Islet precursor cell (in vitro differentiated cells): Measurements from ENCODE around the gene OXTR.

Experiments
- DNase-seq: peaks from one replicate; pipeline ENCODE4 v3.0.0-alpha.2; 2018

The OXTR gene

GRCh38 chr3:8769088-8769822 lies at the start of gene OXTR:
OXTR (minus strand) TSS chr3:8769613; CDS start chr3:8768187, 1,426 bp downstream.
- DNase-seq, result peak; percentile 89

DNA sequence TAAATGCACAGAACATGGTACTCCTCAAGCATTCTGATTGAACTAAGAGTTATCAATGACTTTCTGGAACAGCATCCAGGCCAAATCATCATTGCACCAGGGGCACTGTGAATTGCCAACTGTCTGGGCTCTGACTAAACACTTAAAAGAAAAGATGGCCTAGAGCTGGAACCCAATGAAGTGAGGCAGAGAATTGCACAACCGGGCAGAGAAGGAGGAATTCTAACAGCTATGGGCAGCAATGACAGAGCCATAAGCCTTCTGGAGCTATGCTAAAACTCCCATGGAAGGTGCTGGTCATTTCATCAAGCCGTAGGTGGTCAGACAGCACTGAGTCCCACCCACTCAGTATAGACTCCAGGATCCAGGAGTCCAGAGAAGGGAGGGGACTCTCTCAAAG lies 48.1 kb upstream of the OXTR start:
- no peak for DNase-seq

GRCh38 chr3:8816106-8816505 lies 46.7 kb upstream of the OXTR start:
- DNase-seq, result no peak

GRCh38 chr3:8813411-8813810 lies 44.0 kb upstream of the OXTR start:
- DNase-seq, result no peak

- no peak for DNase-seq
Measured at GRCh38 chr3:8810561-8810960, 41.1 kb upstream of the OXTR start.

DNA sequence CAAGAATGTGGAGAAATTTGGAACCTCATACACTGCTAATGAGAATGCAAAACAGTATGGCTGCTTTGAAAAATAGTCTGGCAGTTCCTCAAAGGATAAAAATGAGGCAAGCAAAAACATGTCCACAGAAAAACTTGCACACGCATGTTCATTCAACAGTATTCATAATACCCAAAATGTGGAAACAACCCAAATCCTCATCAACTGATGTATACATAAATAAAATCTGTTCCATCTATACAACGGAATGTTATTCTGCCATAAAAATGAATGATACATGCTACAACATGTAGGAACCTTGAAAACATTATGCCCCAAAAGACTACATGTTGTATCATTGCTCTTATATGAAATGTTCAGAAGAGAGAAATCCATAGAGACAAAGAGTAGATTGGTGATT lies 36.4 kb upstream of the OXTR start:
- DNase-seq, result no peak

- DNase-seq, result no peak
Measured at GRCh38 chr3:8802256-8802655, 32.8 kb upstream of the OXTR start.

DNA sequence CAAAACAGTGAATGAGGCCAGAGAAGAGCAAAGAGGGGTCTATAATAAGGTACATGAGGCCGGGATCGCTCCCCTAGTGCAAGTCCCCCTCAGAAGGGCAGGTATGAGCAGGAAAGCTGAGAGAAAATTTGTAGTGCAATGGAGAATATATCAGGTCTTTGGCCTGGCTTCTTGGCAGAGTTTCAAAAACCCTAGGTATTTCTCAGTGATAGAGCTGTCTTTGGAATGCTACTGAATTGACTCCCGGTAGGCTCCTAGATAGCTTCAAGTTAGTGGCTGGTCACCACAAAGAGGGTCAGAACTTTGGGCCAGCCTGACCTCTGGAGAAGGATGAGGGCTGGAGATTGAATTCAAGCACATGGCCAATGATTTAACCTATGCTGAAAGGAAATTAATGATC lies 30.6 kb upstream of the OXTR start:
- no peak for DNase-seq

DNA sequence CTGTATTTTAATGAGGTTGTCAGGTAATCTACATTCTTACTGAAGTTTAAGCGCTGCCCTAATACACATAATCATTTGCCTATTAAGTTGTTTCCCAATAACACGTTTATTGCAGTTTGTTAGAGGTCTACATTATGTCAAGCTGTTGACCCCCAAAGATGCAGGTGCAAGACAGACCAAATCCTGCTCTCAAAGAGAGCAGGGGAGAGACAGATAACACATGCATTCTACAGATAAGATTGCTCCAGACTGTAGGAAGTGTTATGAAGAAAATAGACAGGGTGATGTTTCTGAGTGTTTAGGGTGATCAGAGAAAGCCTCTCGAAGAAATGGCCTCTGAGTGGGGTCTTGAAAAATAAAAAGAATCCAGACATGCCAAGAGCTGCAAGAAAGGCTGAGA lies 24.8 kb upstream of the OXTR start:
- DNase-seq, result no peak

DNA sequence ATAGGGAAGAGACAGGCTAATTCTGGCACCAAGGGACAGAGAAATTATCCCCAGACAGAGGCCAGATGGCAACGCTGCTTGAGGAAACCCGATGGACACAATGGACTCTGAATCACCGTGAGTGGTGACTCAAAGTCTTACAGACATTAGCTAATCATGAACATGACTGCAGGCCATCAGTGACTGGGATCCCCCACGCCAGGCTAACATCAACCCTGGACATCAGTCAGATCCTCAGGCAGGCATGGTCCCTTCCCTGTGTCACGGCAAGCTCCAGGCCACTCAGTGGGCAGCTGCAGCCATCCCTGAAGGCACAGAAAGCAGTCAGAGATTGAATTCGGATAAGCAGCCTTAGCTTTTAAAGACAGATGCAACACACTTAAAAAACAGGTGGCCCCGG lies 23.8 kb upstream of the OXTR start:
- DNase-seq, result peak; percentile 90

DNA sequence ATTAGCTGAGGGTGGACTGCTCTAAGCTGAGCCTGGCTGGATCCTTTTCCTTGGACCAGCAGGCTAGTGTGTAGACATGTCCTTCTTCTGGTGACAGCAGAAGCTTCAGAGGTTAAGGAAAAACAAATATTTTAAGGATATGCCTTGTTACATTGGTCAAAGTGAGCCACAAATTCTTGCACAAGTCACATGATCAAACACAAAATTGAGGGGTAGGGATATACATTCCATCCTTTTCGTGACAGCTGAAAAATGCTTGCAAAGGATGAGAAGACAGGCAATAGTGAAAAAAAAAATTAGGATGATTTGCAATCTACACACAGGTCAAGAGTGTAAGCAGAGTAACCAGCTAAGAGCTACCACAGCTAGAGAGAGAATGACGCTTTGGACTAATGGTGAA lies 21.1 kb upstream of the OXTR start:
- DNase-seq, result no peak

DNA sequence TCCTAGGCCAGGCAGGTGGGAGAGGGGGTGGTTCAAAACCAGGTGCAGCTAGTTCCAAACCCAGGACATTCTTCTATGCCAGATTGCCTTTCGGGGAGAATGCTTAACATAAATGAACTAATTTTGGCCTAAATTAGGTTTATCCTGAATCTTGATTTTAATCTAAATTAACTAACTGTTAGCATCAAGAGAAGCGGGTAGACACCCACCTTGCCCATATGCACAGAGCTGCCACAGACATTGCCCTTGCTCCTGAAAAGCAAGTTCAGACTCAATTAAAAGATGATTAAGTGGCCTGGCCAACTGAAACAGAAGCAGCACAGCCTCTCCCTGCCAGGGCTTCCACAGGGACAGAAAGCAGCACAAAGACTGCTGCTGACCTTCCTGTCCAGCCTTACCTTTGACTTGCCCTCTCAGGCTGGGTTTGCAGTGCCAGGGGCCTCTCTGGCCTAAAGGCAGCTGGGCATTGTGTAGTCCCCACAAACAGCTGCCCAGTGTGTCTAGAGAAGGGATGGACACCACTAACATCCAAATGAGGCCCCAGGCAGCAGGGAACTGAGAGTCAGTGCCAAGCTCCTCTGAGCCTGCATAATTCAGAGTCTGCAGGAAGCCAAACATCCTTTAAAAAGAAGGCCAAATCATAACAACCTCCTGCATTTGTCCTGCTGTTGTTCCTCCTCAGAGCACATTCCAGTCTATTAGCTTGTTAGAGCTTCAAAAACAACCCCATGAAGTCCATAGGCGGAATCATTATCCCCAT lies 15.4 kb upstream of the OXTR start:
- DNase-seq, result no peak

DNA sequence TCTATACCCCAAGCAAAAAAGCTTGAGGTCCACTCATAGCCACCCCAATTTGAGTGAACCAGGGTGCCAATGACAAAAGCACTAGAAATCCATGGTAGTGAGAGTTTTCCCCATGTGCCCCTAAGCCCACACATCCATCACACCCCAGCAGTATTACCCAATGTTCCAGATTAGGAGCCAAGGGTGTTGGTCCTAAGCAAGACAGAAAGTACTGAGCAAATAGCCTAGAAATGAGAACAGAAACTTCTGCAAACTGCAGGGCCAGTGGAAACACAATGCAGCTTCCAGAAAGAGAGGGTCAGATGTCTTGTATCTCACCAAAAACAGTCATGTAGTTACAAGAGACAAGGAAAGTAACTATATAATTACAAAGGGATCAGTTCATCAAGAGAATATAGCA lies 10.9 kb upstream of the OXTR start:
- no peak for DNase-seq

GRCh38 chr3:8778475-8778874 lies 9.1 kb upstream of the OXTR start:
- DNase-seq, result no peak

GRCh38 chr3:8777978-8778267 lies 8.5 kb upstream of the OXTR start:
- DNase-seq, result no peak

DNA sequence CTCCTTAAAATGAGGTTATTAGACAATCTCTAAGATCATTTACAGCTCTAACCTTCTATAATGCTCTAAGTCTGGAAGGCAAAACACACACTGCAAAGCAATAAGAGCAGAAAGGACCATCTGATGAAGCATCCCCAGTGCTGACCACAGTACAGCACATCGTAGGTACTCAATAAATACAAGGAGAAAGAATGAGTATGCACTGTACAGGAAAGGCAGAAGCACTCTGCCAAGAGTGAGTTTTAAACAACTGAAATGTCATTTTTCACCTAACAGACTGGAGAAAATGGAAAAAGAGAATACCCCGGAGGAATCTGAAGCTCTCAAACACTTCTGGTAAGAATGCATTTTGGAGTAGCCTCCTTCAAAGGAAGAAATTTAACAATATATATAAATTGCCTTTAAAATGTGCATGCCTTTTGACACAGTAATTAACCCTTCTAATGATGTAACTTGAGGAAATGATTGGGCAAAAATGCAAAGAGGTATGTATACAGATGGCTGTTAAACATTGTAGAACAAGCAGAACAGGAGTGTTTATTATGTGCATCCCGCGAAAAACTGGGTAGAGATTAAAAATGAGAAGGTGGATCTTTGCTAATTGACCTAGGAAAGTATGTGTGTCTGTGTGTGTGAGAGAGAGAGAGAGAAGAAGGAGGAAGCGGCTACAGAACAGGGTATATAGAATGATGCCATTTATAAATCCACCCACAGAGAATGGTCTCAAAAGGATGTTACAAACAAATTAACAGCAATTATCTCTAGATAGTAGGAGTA lies 8.0 kb upstream of the OXTR start:
- no peak for DNase-seq

DNA sequence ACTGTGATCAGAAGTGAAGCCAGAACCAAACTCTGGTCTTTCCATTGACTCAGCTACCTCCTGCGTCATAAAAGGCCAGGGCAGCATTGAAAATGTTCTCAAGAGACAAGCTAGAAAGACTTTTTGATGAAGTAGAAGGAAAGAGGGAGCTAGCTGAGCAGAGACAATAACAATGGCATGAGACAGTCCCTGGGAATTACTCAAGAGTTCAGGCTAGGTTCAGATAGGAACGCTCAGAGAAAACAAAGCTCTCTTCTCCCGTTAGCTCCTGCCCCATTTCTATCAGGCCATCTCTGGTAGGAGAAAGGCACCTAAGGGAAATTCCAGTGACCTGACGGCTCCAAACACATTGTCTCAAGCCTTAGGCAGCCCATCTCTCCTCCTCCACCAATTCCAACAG lies 7.0 kb upstream of the OXTR start:
- peak; percentile 70 for DNase-seq

GRCh38 chr3:8775602-8776001 lies 6.2 kb upstream of the OXTR start:
- DNase-seq, result no peak

- no peak for DNase-seq
Measured at GRCh38 chr3:8775181-8775580, 5.8 kb upstream of the OXTR start.

- no peak for DNase-seq
Measured at GRCh38 chr3:8773941-8774542, 4.6 kb upstream of the OXTR start.

DNA sequence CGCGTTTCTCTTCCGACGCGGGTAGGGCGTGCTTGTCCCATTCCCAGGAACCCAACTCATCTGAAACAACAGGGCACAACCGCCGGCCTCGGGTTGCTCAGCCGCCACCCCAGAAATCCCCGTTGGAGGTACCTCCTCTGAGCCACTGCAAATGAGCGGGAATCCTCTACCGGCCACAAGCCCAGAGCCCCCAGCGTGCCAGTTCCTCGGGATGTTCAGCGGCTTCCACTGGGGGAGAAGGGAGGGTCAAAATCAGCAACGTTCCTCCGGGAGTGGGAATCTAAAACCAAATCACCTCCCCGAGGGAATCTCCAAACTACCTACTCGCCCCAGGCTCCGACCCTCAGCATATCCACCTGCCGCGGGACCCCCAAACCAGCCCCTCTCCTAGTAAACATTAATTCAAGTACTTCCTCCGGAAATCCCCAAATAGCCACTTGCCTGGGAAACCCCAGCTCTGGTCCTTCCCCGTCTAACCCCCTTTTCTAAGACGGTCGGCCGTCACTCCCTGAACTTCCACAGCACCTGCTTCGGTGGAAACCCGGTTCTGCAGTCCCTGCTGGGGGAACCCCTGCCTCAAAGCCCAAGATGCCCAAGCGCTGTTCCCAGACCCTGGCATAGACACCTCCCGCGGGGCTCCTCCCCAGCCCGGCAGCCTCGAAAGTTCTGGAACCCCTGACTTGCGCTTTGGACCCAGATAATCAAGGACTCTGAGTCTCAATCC lies 887 bp downstream of the OXTR start:
- no peak for DNase-seq

DNA sequence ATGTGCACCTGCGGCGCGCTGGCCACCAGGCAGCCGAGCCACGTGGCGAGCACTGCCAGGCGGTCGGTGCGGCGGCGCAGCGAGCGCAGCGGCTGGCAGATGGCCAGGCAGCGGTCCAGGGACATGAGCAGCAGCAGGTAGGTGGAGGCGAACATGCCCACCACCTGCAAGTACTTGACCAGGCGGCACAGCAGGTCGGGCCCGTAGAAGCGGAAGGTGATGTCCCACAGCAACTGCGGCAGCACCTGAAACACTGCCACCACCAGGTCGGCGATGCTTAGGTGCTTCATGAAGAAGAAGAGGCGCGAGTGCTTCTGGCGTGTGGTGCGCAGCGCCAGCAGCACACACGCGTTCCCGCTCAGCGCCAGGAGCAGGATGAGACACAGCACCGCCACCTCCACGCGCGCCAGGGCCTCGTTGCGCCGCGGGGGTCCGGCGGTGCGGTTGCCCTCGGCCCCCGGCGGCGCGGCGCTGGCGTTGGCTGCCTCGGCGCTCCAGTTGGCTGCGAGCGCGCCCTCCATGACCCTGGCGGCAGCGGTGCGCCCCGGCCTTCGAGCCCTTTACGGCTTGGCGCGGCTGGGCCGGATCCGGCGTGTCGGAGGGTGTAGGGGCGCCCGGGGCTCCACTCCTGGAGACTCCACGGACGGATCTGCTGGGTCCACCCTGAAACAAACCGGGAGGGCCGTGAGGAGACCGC lies 1.6 kb downstream of the OXTR start:
- peak; percentile 68 for DNase-seq
